Omental fat pad (tissue), 4 donors: Measurements from ENCODE around the gene NFKB1. TPM values are rescaled to one million over a fixed set of nuclear protein-coding genes. Genes with fewer than 3 reads are reported as not detected.

ENCODE experiments used
- ATAC-seq: fragments of 150-250 bp; one replicate; pipeline ENCODE4 v1.9.1; 2016; ENCODE audit warnings: mild to moderate bottlenecking, moderate library complexity; ENCODE audit not compliant: low FRiP score
- DNase-seq: peaks from one replicate; pipeline ENCODE4 v3.0.0-alpha.2; 2019; ENCODE audit warnings: low spot score
- CTCF ChIP-seq, 3 donors: fragments of 450-650 bp; IDR thresholded peaks; one replicate each; pipeline ENCODE4 v1.5.1; 2016 to 2017; ENCODE audit warnings: antibody characterized with exemption in 3 of 3, mild to moderate bottlenecking in 3 of 3, moderate library complexity in 2 of 3
- total RNA-seq, 4 donors: library from RNA; depleted of rRNA; stranded (reverse); fragments of >200 nt; gene quantifications; one replicate each; pipeline ENCODE4 v1.1.0, GENCODE V29; 2016

The NFKB1 gene
- total RNA-seq, 4 donors from 2014 or later: 26.4 to 151 (median 46.6) TPM

DNA sequence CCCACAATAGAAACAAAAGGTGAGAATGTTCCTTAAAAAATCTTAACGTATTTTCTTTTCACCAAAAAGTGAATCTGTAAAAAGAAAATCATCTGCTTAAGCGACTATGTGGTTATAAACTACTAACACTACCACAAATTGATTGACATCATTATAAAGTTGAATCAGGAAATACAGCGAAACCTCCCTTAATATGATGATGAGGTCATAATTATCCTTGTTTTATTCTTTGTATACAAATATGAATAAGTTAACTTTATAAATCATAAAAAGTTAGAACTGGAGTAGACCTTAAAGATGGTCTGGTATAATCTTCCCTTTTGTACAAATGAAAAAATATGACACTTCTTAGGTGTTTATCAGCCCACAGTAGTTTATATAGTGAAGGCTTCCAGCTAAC is 35.6 kb downstream of the NFKB1 start:
- no peak for TF ChIP-seq CTCF (IDR thresholded peaks at IDR 0.05)
- no peak for ATAC-seq
- no peak for DNase-seq

GRCh38 chr4:102537269-102537668 is 36.1 kb downstream of the NFKB1 start:
- no peak for DNase-seq
- TF ChIP-seq CTCF (IDR thresholded peaks at IDR 0.05): no peak
- ATAC-seq: no peak

DNA sequence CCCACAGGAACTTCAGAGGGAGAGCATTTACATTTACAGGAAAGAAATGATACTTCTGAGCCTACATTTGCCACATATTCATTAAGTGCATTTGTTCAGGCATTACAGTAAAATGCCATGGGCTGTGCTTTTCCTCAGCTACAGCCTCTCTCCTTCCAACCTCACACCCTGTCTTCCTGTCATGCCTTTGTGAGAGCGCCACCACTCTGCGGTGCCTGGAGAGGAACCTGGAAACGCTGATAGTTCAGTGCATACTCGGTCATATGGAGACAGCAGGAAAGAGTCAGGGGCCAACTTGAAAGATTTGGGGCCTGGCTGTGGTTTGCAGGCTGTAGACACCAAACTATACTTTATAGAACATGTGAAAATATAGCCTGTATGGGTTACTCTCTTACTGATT is 40.5 kb downstream of the NFKB1 start:
- ATAC-seq (no peak), DNase-seq (no peak)
- TF ChIP-seq CTCF (IDR thresholded peaks at IDR 0.05): no peak

GRCh38 chr4:102543030-102543928 is 42.1 kb downstream of the NFKB1 start:
- ATAC-seq: no peak
- no peak for DNase-seq
- TF ChIP-seq CTCF (IDR thresholded peaks at IDR 0.05): no peak

DNA sequence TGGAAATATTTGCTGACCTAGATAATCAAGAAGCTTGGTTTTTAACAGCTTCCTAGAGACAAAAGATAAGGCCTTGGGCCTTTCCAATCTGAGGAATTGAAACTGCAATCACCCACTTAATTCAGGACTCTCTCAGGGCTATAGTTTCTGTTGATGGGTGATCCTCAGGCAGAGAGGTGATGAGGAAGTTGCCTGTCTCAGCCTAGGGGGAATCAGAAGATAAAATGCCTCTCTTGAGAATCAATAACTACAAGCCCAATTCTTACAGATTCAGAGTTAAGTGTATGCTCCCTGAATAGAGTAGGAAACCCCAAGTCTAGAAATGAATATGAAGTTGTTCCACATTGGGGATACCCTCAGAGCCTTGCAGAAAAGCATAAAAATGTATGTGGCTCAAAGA is 45.5 kb downstream of the NFKB1 start:
- TF ChIP-seq CTCF (IDR thresholded peaks at IDR 0.05): no peak
- ATAC-seq (no peak), DNase-seq (no peak)

GRCh38 chr4:102547973-102548372 is 46.8 kb downstream of the NFKB1 start:
- ATAC-seq (no peak), DNase-seq (no peak)
- no peak for TF ChIP-seq CTCF (IDR thresholded peaks at IDR 0.05)

DNA sequence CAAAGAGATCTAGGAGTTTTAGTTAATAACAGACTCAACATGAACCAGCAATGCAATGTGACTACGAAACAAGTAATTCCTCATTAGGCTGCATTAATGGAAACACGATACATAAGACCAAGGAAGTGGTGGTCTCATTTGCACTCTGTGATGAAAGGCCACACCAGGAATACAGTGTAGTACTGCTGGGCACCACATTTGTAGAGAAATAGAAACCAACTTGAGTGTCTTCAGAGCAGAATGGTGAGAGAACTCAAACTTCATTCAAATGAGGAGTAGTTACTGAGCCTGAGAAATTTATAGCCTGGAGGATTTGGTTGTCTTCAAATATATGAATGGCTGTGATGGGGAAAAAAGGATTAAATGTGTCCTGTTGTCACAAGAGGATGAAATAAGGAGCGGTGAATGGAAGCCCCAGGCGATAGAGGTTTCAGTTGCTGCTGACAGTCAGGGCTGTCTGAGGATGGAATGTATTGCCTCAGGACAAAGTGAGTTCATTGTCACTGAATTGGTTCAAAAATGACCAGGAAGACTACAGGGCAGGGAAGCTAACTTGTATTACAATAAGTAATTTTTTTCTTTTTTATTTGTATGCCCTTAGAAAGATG is 50.9 kb downstream of the NFKB1 start:
- ATAC-seq (no peak), DNase-seq (no peak)
- no peak for TF ChIP-seq CTCF (IDR thresholded peaks at IDR 0.05)
